Measurements from ENCODE around the gene AOPEP.
"Not testable (repeated sequence)": the region's sequence is repeated elsewhere in the genome, so short reads cannot be mapped to it uniquely, and the experiment has no call there.

DNA sequence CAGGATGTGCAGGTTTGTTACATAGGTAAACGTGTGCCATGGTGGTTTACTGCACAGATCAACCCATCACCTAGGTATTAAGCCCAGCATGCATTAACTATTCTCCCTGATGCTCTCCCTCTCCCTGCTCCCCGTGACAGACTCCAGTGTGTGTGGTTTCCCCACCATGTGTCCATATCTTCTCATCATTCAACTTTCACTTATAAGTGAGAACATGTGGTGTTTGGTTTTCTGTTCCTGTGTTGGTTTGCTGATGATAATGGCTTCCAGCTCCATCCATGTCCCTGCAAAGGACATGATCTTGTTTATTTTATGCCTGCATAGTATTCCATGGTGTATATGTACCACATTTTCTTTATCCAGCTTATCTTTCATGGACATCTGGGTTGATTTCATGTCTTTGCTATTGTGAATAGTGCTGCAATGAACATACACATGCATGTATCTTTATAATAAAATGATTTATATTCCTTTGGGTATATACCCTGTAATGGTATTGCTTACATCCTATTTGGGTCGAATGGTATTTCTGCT, 103.6 kb downstream of the AOPEP start:
- not testable (repeated sequence) for TF ChIP-seq POLR2AphosphoS5 (IDR thresholded peaks at IDR 0.05; ENCODE audit: low read depth, low read length); POLR2A (IDR thresholded peaks at IDR 0.05; ENCODE audit: low read depth, low read length); SPI1 (IDR thresholded peaks at IDR 0.05; ENCODE audit: low read depth, low read length); PAX5 (IDR thresholded peaks at IDR 0.05; ENCODE audit: insufficient read depth, low read length, severe bottlenecking); POU2F2 (IDR thresholded peaks at IDR 0.05; ENCODE audit: low read depth, low read length)

All from GM12891 (cell line).